HL-60 (cell line): ENCODE measurements around the gene NBEAL1.

Experiments
- CTCF ChIP-seq: IDR thresholded peaks from one replicate; pipeline ENCODE4 v1.5.1; 2011; ENCODE audit warnings: low read length, control low read depth, inconsistent platforms; ENCODE audit not compliant: insufficient read depth
- POLR2AphosphoS5 ChIP-seq: IDR thresholded peaks from 2 replicates; pipeline ENCODE4 v1.6.1; 2012; ENCODE audit warnings: low read depth
- SPI1 ChIP-seq: IDR thresholded peaks from 2 replicates; pipeline ENCODE4 v1.6.1; 2012; ENCODE audit warnings: low read depth, mild to moderate bottlenecking, borderline replicate concordance

- no peak for TF ChIP-seq SPI1
- no peak for TF ChIP-seq CTCF
- no peak for TF ChIP-seq POLR2AphosphoS5
These were observed 177.3 kb downstream of the NBEAL1 start for GRCh38 chr2:203191961-203192360.
